K562 (cell line): Measurements from ENCODE around the gene PTCD3. TPM values are rescaled to one million over a fixed set of nuclear protein-coding genes. Genes with fewer than 3 reads are reported as not detected.

ENCODE experiments used
- AFF4 ChIP-seq: sonication (generic); formaldehyde crosslinking; IDR thresholded peaks from 2 replicates; pipeline ENCODE4 v1.8.0; 2023; ENCODE audit warnings: mild to moderate bottlenecking, missing genetic modification reagents
- ELF1 ChIP-seq: fragments of 200-800 bp; sonication (Bioruptor generic); IDR thresholded peaks from 2 replicates; pipeline ENCODE4 v1.6.1; 2016; ENCODE audit warnings: missing genetic modification characterization, missing compliant biosample characterization
- KLF1 ChIP-seq: fragments of 450-650 bp; IDR thresholded peaks from 2 replicates; pipeline ENCODE4 v1.6.1; 2016; ENCODE audit warnings: missing genetic modification characterization, missing compliant biosample characterization
- ZEB2 ChIP-seq: fragments of 450-650 bp; IDR thresholded peaks from 2 replicates; pipeline ENCODE4 v1.6.1; 2016
- ZKSCAN8 ChIP-seq: fragments of 200-800 bp; sonication (Bioruptor generic); IDR thresholded peaks from 2 replicates; pipeline ENCODE4 v1.6.1; 2016; ENCODE audit warnings: missing genetic modification characterization, missing compliant biosample characterization
- ZNF133 ChIP-seq: fragments of 250-450 bp; sonication (Bioruptor Pico); IDR thresholded peaks from 2 replicates; pipeline ENCODE4 v1.4.0; 2020; ENCODE audit warnings: mild to moderate bottlenecking
- ZNF644 ChIP-seq: fragments of 200-800 bp; sonication (Bioruptor generic); IDR thresholded peaks from 2 replicates; pipeline ENCODE4 v1.6.1; 2016; ENCODE audit warnings: low read depth, missing genetic modification characterization, missing compliant biosample characterization
- polyA plus RNA-seq, 8 experiments: library from polyadenylated mRNA; depleted of rRNA in 4 of 8; stranded (reverse) in 5 of 8; unstranded in 3 of 8; fragments of >200 nt; fragmentation: Nextera tagmentation in 2 of 8; fragmentation: Illumina TruSeq in 1 of 8; extraction: Ambion mirVana in 2 of 8; extraction: Trizol in 1 of 8; gene quantifications; 2 replicates each; pipeline versions ENCODE4 v1.2.1 to v1.2.3, GENCODE V29; 2011 to 2014; ENCODE audit warnings: inconsistent platforms in 1 of 8, missing spikeins in 1 of 8
- small RNA-seq: library from RNA; depleted of rRNA; stranded (forward); fragments of <200 nt; gene quantifications from one replicate; pipeline ENCODE3, GENCODE V24; 2014
- total RNA-seq, 7 experiments: library from RNA; depleted of rRNA in 6 of 7; stranded (reverse); fragments of >200 nt in 6 of 7; fragmentation: Illumina TruSeq in 2 of 7; extraction: Trizol in 2 of 7; gene quantifications; 2 replicates each; pipeline versions ENCODE4 v1.2.1 to v1.2.3, GENCODE V29; 2011 to 2021; ENCODE audit warnings: low replicate concordance in 1 of 7
- TF ChIP-seq, protein P1 (sequence below), 3 experiments: fragments of 200-800 bp in 1 of 3; fragments of 250-450 bp in 1 of 3; fragments of 450-650 bp in 1 of 3; sonication (Bioruptor Pico) in 1 of 3; sonication (Bioruptor generic) in 1 of 3; formaldehyde crosslinking in 1 of 3; IDR thresholded peaks; 2 replicates each; pipeline versions ENCODE4 v1.6.1 to v1.8.0; 2016 to 2022; ENCODE audit warnings: mild to moderate bottlenecking in 2 of 3, missing genetic modification characterization in 2 of 3, missing compliant biosample characterization in 1 of 3, moderate library complexity in 1 of 3

The PTCD3 gene
- total and polyA plus RNA-seq, 9 of the 15 experiments (the other 6 are each of a cell fraction or from before 2014, with no cell fraction given), result 65.2 to 241 (median 172) TPM

- TF ChIP-seq, protein P1, sequence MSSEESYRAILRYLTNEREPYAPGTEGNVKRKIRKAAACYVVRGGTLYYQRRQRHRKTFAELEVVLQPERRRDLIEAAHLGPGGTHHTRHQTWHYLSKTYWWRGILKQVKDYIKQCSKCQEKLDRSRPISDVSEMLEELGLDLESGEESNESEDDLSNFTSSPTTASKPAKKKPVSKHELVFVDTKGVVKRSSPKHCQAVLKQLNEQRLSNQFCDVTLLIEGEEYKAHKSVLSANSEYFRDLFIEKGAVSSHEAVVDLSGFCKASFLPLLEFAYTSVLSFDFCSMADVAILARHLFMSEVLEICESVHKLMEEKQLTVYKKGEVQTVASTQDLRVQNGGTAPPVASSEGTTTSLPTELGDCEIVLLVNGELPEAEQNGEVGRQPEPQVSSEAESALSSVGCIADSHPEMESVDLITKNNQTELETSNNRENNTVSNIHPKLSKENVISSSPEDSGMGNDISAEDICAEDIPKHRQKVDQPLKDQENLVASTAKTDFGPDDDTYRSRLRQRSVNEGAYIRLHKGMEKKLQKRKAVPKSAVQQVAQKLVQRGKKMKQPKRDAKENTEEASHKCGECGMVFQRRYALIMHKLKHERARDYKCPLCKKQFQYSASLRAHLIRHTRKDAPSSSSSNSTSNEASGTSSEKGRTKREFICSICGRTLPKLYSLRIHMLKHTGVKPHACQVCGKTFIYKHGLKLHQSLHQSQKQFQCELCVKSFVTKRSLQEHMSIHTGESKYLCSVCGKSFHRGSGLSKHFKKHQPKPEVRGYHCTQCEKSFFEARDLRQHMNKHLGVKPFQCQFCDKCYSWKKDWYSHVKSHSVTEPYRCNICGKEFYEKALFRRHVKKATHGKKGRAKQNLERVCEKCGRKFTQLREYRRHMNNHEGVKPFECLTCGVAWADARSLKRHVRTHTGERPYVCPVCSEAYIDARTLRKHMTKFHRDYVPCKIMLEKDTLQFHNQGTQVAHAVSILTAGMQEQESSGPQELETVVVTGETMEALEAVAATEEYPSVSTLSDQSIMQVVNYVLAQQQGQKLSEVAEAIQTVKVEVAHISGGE (CRISPR knock-in tag; IDR thresholded peaks at IDR 0.05), result peak in 1 of 3 experiments; percentile 14; a peak in 1 of 6 replicates
- TF ChIP-seq AFF4 (CRISPR knock-in tag) (no peak), ELF1 (tag) (no peak), KLF1 (tag) (no peak), ZNF133 (CRISPR knock-in tag) (no peak), ZEB2 (0 out of 2 replicates have a peak, but pooled peaks have one; percentile 28), ZNF644 (no peak), ZKSCAN8 (CRISPR knock-in tag) (0 out of 2 replicates have a peak, but pooled peaks have one; percentile 35)
Measured at GRCh38 chr2:86189782-86190416, 83.9 kb downstream of the PTCD3 start (continued).

Small RNA genes lying within 50 kb of the gene (small RNA-seq; reads per million reads assigned to genes)
- gene RF00019 (not detected), gene SNORD94 (312 reads per million, percentile 99 among the genes with 10 or more reads in this experiment)

Other genes with a start within 250 kb of the PTCD3 start
- gene ST3GAL5, start 217.2 kb upstream of the PTCD3 start, total RNA-seq (2014; rRNA removed), result 4.1 and 6.3 TPM in 2 replicates
- 4.4 and 4.9 TPM in 2 replicates for gene ST3GAL5, start 217.2 kb upstream of the PTCD3 start, total RNA-seq (2014; rRNA removed; fragmentation: Illumina TruSeq; extraction: Trizol)
- gene ST3GAL5, start 217.2 kb upstream of the PTCD3 start, total RNA-seq (2015; rRNA removed; fragmentation: Illumina TruSeq; extraction: Trizol), result 2.9 and 3.6 TPM in 2 replicates
- 4.0 and 4.2 TPM in 2 replicates for gene ST3GAL5, start 217.2 kb upstream of the PTCD3 start, total RNA-seq (2021)
- gene ST3GAL5, start 217.2 kb upstream of the PTCD3 start, polyA plus RNA-seq (2011; rRNA removed), result 7.9 and 10.0 TPM in 2 replicates
- 3.5 and 4.1 TPM in 2 replicates for gene ST3GAL5, start 217.2 kb upstream of the PTCD3 start, polyA plus RNA-seq (2014; fragmentation: Illumina TruSeq; extraction: Trizol)
- 1 to 10 TPM; 1.6 to 1.8 TPM for gene ST3GAL5, start 217.2 kb upstream of the PTCD3 start, polyA plus RNA-seq (2014; fragmentation: Nextera tagmentation; extraction: Ambion mirVana)
- 3.1 and 4.4 TPM in 2 replicates for gene ST3GAL5, start 217.2 kb upstream of the PTCD3 start, polyA plus RNA-seq (2014; rRNA removed)
- gene POLR1A, start 349 bp upstream of the PTCD3 start, total RNA-seq (2014; rRNA removed), result 21.8 and 25.4 TPM in 2 replicates
- gene POLR1A, start 349 bp upstream of the PTCD3 start, total RNA-seq (2014; rRNA removed; fragmentation: Illumina TruSeq; extraction: Trizol), result 33.5 and 34.4 TPM in 2 replicates
- 25.0 and 26.0 TPM in 2 replicates for gene POLR1A, start 349 bp upstream of the PTCD3 start, total RNA-seq (2015; rRNA removed; fragmentation: Illumina TruSeq; extraction: Trizol)
- gene POLR1A, start 349 bp upstream of the PTCD3 start, total RNA-seq (2021), result 62.6 and 72.1 TPM in 2 replicates
- gene POLR1A, start 349 bp upstream of the PTCD3 start, polyA plus RNA-seq (2011; rRNA removed), result 8.9 and 13.3 TPM in 2 replicates
- 28.6 and 34.7 TPM in 2 replicates for gene POLR1A, start 349 bp upstream of the PTCD3 start, polyA plus RNA-seq (2014; fragmentation: Illumina TruSeq; extraction: Trizol)
- 1 to 10 TPM; 3.0 to 8.2 TPM for gene POLR1A, start 349 bp upstream of the PTCD3 start, polyA plus RNA-seq (2014; fragmentation: Nextera tagmentation; extraction: Ambion mirVana)
- gene POLR1A, start 349 bp upstream of the PTCD3 start, polyA plus RNA-seq (2014; rRNA removed), result 14.1 and 14.7 TPM in 2 replicates
- gene IMMT, start 89.2 kb downstream of the PTCD3 start, total RNA-seq (2014; rRNA removed), result 117 and 121 TPM in 2 replicates
- 136 and 150 TPM in 2 replicates for gene IMMT, start 89.2 kb downstream of the PTCD3 start, total RNA-seq (2014; rRNA removed; fragmentation: Illumina TruSeq; extraction: Trizol)
- gene IMMT, start 89.2 kb downstream of the PTCD3 start, total RNA-seq (2015; rRNA removed; fragmentation: Illumina TruSeq; extraction: Trizol), result 113 and 119 TPM in 2 replicates
- 154 and 160 TPM in 2 replicates for gene IMMT, start 89.2 kb downstream of the PTCD3 start, total RNA-seq (2021)
- gene IMMT, start 89.2 kb downstream of the PTCD3 start, polyA plus RNA-seq (2011; rRNA removed), result 84.5 and 140 TPM in 2 replicates
- gene IMMT, start 89.2 kb downstream of the PTCD3 start, polyA plus RNA-seq (2014; fragmentation: Illumina TruSeq; extraction: Trizol), result 146 and 184 TPM in 2 replicates
- 100 to 1,000 TPM; 153 to 294 TPM for gene IMMT, start 89.2 kb downstream of the PTCD3 start, polyA plus RNA-seq (2014; fragmentation: Nextera tagmentation; extraction: Ambion mirVana)
- 138 and 150 TPM in 2 replicates for gene IMMT, start 89.2 kb downstream of the PTCD3 start, polyA plus RNA-seq (2014; rRNA removed)
- 85.5 and 118 TPM in 2 replicates for gene MRPL35, start 93.2 kb downstream of the PTCD3 start, total RNA-seq (2014; rRNA removed)
- gene MRPL35, start 93.2 kb downstream of the PTCD3 start, total RNA-seq (2014; rRNA removed; fragmentation: Illumina TruSeq; extraction: Trizol), result 210 and 223 TPM in 2 replicates
- gene MRPL35, start 93.2 kb downstream of the PTCD3 start, total RNA-seq (2015; rRNA removed; fragmentation: Illumina TruSeq; extraction: Trizol), result 156 and 159 TPM in 2 replicates
- 100 and 120 TPM in 2 replicates for gene MRPL35, start 93.2 kb downstream of the PTCD3 start, total RNA-seq (2021)
- 159 and 254 TPM in 2 replicates for gene MRPL35, start 93.2 kb downstream of the PTCD3 start, polyA plus RNA-seq (2011; rRNA removed)
- gene MRPL35, start 93.2 kb downstream of the PTCD3 start, polyA plus RNA-seq (2014; fragmentation: Illumina TruSeq; extraction: Trizol), result 233 and 247 TPM in 2 replicates
- gene MRPL35, start 93.2 kb downstream of the PTCD3 start, polyA plus RNA-seq (2014; fragmentation: Nextera tagmentation; extraction: Ambion mirVana), result 100 to 1,000 TPM; 166 to 180 TPM
- 229 and 236 TPM in 2 replicates for gene MRPL35, start 93.2 kb downstream of the PTCD3 start, polyA plus RNA-seq (2014; rRNA removed)
- gene REEP1, start 231.4 kb downstream of the PTCD3 start, total RNA-seq (2014; rRNA removed), result 0.12 and 0.18 TPM in 2 replicates
- gene REEP1, start 231.4 kb downstream of the PTCD3 start, total RNA-seq (2014; rRNA removed; fragmentation: Illumina TruSeq; extraction: Trizol), result 0.10 and 0.11 TPM in 2 replicates
- 0.08 and 0.11 TPM in 2 replicates for gene REEP1, start 231.4 kb downstream of the PTCD3 start, total RNA-seq (2015; rRNA removed; fragmentation: Illumina TruSeq; extraction: Trizol)
- gene REEP1, start 231.4 kb downstream of the PTCD3 start, total RNA-seq (2021), result 0.11 and 0.18 TPM in 2 replicates
- 0.20 and 0.67 TPM in 2 replicates for gene REEP1, start 231.4 kb downstream of the PTCD3 start, polyA plus RNA-seq (2011; rRNA removed)
- gene REEP1, start 231.4 kb downstream of the PTCD3 start, polyA plus RNA-seq (2014; fragmentation: Illumina TruSeq; extraction: Trizol), result 0.10 and 0.13 TPM in 2 replicates
- under 1 TPM; 0.11 to 0.17 TPM for gene REEP1, start 231.4 kb downstream of the PTCD3 start, polyA plus RNA-seq (2014; fragmentation: Nextera tagmentation; extraction: Ambion mirVana)
- gene REEP1, start 231.4 kb downstream of the PTCD3 start, polyA plus RNA-seq (2014; rRNA removed), result 0.21 and 0.34 TPM in 2 replicates